ENCODE data around the gene TEDC1.

The TEDC1 gene

GRCh38 chr14:105445901-105446845, 44.9 kb upstream of the TEDC1 start:
- Histone ChIP-seq H2AK5ac (ENCODE audit: low read length) (no peak overlapping the region), H2BK5ac (ENCODE audit: low read length) (no peak overlapping the region), H3K23ac (ENCODE audit: low read length) (no peak overlapping the region), H2BK120ac (ENCODE audit: low read depth, low read length) (no peak overlapping the region), H4K5ac (ENCODE audit: low read length) (no peak overlapping the region), H3K18ac (ENCODE audit: low read length) (no peak overlapping the region), H2BK15ac (replicated peaks; ENCODE audit: low read depth) (no peak overlapping the region), H3K56ac (ENCODE audit: low read length) (no peak overlapping the region), H3K4me3 (ENCODE audit: low read length) (no peak overlapping the region), H3K79me1 (ENCODE audit: low read length) (peaks cover 12% of the 10 kb centered on the region), H3K4me2 (ENCODE audit: low read length) (no peak overlapping the region), H3K4me1 (ENCODE audit: control insufficient read depth, low read depth, low read length) (no peaks in the 10 kb centered on the region), H3K4ac (ENCODE audit: low read depth, low read length) (no peak overlapping the region), H3K27ac (ENCODE audit: low read depth, low read length) (no peak overlapping the region), H3K9ac (ENCODE audit: low read length) (no peak overlapping the region), H3K79me2 (ENCODE audit: control insufficient read depth, insufficient read depth, low read length) (no peaks in the 10 kb centered on the region), H3K27me3 (ENCODE audit: insufficient read depth, low read length, poor library complexity) (no peaks in the 10 kb centered on the region), H4K8ac (ENCODE audit: low read depth, low read length) (no peak overlapping the region), H3K36me3 (ENCODE audit: control insufficient read depth, insufficient read depth, low read length) (peaks cover 4% of the 10 kb centered on the region)
- WGBS (ENCODE audit: extremely low coverage, insufficient coverage, low lambda C conversion rate), result no CpG with 5 or more reads among the region's 26 CpGs
- no peak for DNase-seq

GRCh38 chr14:105446971-105447370, 44.1 kb upstream of the TEDC1 start:
- Histone ChIP-seq H3K27ac (ENCODE audit: low read depth, low read length) (no peak overlapping the region), H2BK15ac (replicated peaks; ENCODE audit: low read depth) (no peak overlapping the region), H3K4me2 (ENCODE audit: low read length) (no peak overlapping the region), H3K23ac (ENCODE audit: low read length) (no peak overlapping the region), H4K5ac (ENCODE audit: low read length) (no peak overlapping the region), H3K56ac (ENCODE audit: low read length) (no peak overlapping the region), H3K36me3 (ENCODE audit: control insufficient read depth, insufficient read depth, low read length) (peaks cover 4% of the 10 kb centered on the region), H2BK5ac (ENCODE audit: low read length) (no peak overlapping the region), H3K4me1 (ENCODE audit: control insufficient read depth, low read depth, low read length) (no peaks in the 10 kb centered on the region), H3K9ac (ENCODE audit: low read length) (no peak overlapping the region), H3K27me3 (ENCODE audit: insufficient read depth, low read length, poor library complexity) (no peaks in the 10 kb centered on the region), H4K8ac (ENCODE audit: low read depth, low read length) (no peak overlapping the region), H3K79me1 (ENCODE audit: low read length) (peaks cover 12% of the 10 kb centered on the region), H3K4ac (ENCODE audit: low read depth, low read length) (no peak overlapping the region), H3K18ac (ENCODE audit: low read length) (no peak overlapping the region), H2AK5ac (ENCODE audit: low read length) (no peak overlapping the region), H2BK120ac (ENCODE audit: low read depth, low read length) (no peak overlapping the region), H3K79me2 (ENCODE audit: control insufficient read depth, insufficient read depth, low read length) (no peaks in the 10 kb centered on the region), H3K4me3 (ENCODE audit: low read length) (no peak overlapping the region)
- no peak for DNase-seq
- no CpG with 5 or more reads among the region's 14 CpGs for WGBS (ENCODE audit: extremely low coverage, insufficient coverage, low lambda C conversion rate)

- no peak overlapping the region for H3K23ac ChIP-seq (ENCODE audit: low read length)
- H3K4me2 ChIP-seq (ENCODE audit: low read length), result no peak overlapping the region
- peaks cover 12% of the 10 kb centered on the region for H3K79me1 ChIP-seq (ENCODE audit: low read length)
- no peak overlapping the region for H2BK5ac ChIP-seq (ENCODE audit: low read length)
- DNase-seq, result no peak
- no peak overlapping the region for H2BK15ac ChIP-seq (replicated peaks; ENCODE audit: low read depth)
- H3K56ac ChIP-seq (ENCODE audit: low read length), result no peak overlapping the region
- H3K4me3 ChIP-seq (ENCODE audit: low read length), result no peak overlapping the region
- peaks cover 8% of the 10 kb centered on the region for H3K36me3 ChIP-seq (ENCODE audit: control insufficient read depth, insufficient read depth, low read length)
- no peaks in the 10 kb centered on the region for H3K79me2 ChIP-seq (ENCODE audit: control insufficient read depth, insufficient read depth, low read length)
- H3K9ac ChIP-seq (ENCODE audit: low read length), result no peak overlapping the region
- no peak overlapping the region for H3K4ac ChIP-seq (ENCODE audit: low read depth, low read length)
- no CpG with 5 or more reads among the region's 31 CpGs for WGBS (ENCODE audit: extremely low coverage, insufficient coverage, low lambda C conversion rate)
- no peak overlapping the region for H2BK120ac ChIP-seq (ENCODE audit: low read depth, low read length)
- H3K4me1 ChIP-seq (ENCODE audit: control insufficient read depth, low read depth, low read length), result no peaks in the 10 kb centered on the region
- H3K27me3 ChIP-seq (ENCODE audit: insufficient read depth, low read length, poor library complexity), result no peaks in the 10 kb centered on the region
- H4K8ac ChIP-seq (ENCODE audit: low read depth, low read length), result no peak overlapping the region
- no peak overlapping the region for H3K18ac ChIP-seq (ENCODE audit: low read length)
- no peak overlapping the region for H2AK5ac ChIP-seq (ENCODE audit: low read length)
- no peak overlapping the region for H4K5ac ChIP-seq (ENCODE audit: low read length)
- H3K27ac ChIP-seq (ENCODE audit: low read depth, low read length), result no peak overlapping the region
These were observed 43.1 kb upstream of the TEDC1 start for GRCh38 chr14:105447651-105448640.

- Histone ChIP-seq H2BK120ac (ENCODE audit: low read depth, low read length) (no peak overlapping the region), H3K56ac (ENCODE audit: low read length) (no peak overlapping the region), H2AK5ac (ENCODE audit: low read length) (no peak overlapping the region), H3K27me3 (ENCODE audit: insufficient read depth, low read length, poor library complexity) (no peaks in the 10 kb centered on the region), H3K18ac (ENCODE audit: low read length) (no peak overlapping the region), H3K4me2 (ENCODE audit: low read length) (no peak overlapping the region), H3K4me3 (ENCODE audit: low read length) (no peak overlapping the region), H2BK5ac (ENCODE audit: low read length) (no peak overlapping the region), H3K23ac (ENCODE audit: low read length) (no peak overlapping the region), H4K8ac (ENCODE audit: low read depth, low read length) (no peak overlapping the region), H2BK15ac (replicated peaks; ENCODE audit: low read depth) (no peak overlapping the region), H3K4me1 (ENCODE audit: control insufficient read depth, low read depth, low read length) (no peaks in the 10 kb centered on the region), H3K27ac (ENCODE audit: low read depth, low read length) (no peak overlapping the region), H4K5ac (ENCODE audit: low read length) (no peak overlapping the region), H3K9ac (ENCODE audit: low read length) (no peak overlapping the region), H3K79me1 (ENCODE audit: low read length) (peaks cover 12% of the 10 kb centered on the region), H3K79me2 (ENCODE audit: control insufficient read depth, insufficient read depth, low read length) (no peaks in the 10 kb centered on the region), H3K4ac (ENCODE audit: low read depth, low read length) (no peak overlapping the region), H3K36me3 (ENCODE audit: control insufficient read depth, insufficient read depth, low read length) (peaks cover 10% of the 10 kb centered on the region)
- WGBS (ENCODE audit: extremely low coverage, insufficient coverage, low lambda C conversion rate), result no CpG with 5 or more reads among the region's 16 CpGs
- peak; percentile 65 for DNase-seq
These were observed 42.3 kb upstream of the TEDC1 start for GRCh38 chr14:105448706-105449111.

- H3K79me2 ChIP-seq (ENCODE audit: control insufficient read depth, insufficient read depth, low read length), result no peaks in the 10 kb centered on the region
- no peak overlapping the region for H2BK15ac ChIP-seq (replicated peaks; ENCODE audit: low read depth)
- H2BK120ac ChIP-seq (ENCODE audit: low read depth, low read length), result no peak overlapping the region
- H3K27me3 ChIP-seq (ENCODE audit: insufficient read depth, low read length, poor library complexity), result no peaks in the 10 kb centered on the region
- H4K5ac ChIP-seq (ENCODE audit: low read length), result no peak overlapping the region
- no peak overlapping the region for H3K23ac ChIP-seq (ENCODE audit: low read length)
- H3K4me1 ChIP-seq (ENCODE audit: control insufficient read depth, low read depth, low read length), result no peaks in the 10 kb centered on the region
- no peak overlapping the region for H3K9ac ChIP-seq (ENCODE audit: low read length)
- no peak overlapping the region for H3K27ac ChIP-seq (ENCODE audit: low read depth, low read length)
- DNase-seq, result no peak
- peaks cover 10% of the 10 kb centered on the region for H3K36me3 ChIP-seq (ENCODE audit: control insufficient read depth, insufficient read depth, low read length)
- no peak overlapping the region for H3K4me3 ChIP-seq (ENCODE audit: low read length)
- no peak overlapping the region for H3K18ac ChIP-seq (ENCODE audit: low read length)
- H4K8ac ChIP-seq (ENCODE audit: low read depth, low read length), result no peak overlapping the region
- H3K4me2 ChIP-seq (ENCODE audit: low read length), result no peak overlapping the region
- no peak overlapping the region for H2AK5ac ChIP-seq (ENCODE audit: low read length)
- WGBS (ENCODE audit: extremely low coverage, insufficient coverage, low lambda C conversion rate), result no CpG with 5 or more reads among the region's 47 CpGs
- no peak overlapping the region for H3K4ac ChIP-seq (ENCODE audit: low read depth, low read length)
- H3K56ac ChIP-seq (ENCODE audit: low read length), result no peak overlapping the region
- H2BK5ac ChIP-seq (ENCODE audit: low read length), result no peak overlapping the region
- H3K79me1 ChIP-seq (ENCODE audit: low read length), result peaks cover 12% of the 10 kb centered on the region
These were observed 41.5 kb upstream of the TEDC1 start for GRCh38 chr14:105449276-105450122.

Data from mesendoderm (in vitro differentiated cells).